Right lobe of liver (tissue), 6 donors: ENCODE data around the gene CREB5. TPM values are rescaled to one million over a fixed set of nuclear protein-coding genes. Genes with fewer than 3 reads are reported as not detected.

Experiments used
- ATAC-seq, 4 donors: fragments of 200-7000 bp; cut with Tn5 transposase; one replicate each; pipeline ENCODE4 v1.9.1; 2020; ENCODE audit warnings: mild to moderate bottlenecking in 4 of 4, moderate library complexity in 4 of 4
- DNase-seq, 3 donors: peaks; one replicate each; pipeline ENCODE4 v3.0.0-alpha.2; 2020
- H3K27ac ChIP-seq, 3 donors: fragments of 200-600 bp; one replicate each; pipeline ENCODE4 v1.8.0; 2022
- H3K27me3 ChIP-seq, 2 donors: fragments of 200-600 bp; one replicate each; pipeline ENCODE4 v1.8.0; 2022
- H3K36me3 ChIP-seq, 4 donors: fragments of 200-600 bp; sonication (generic) in 1 of 4; one replicate each; pipeline versions ENCODE4 v1.5.1 to v1.8.0; 2017 to 2022; ENCODE audit warnings: control low read depth in 1 of 4
- H3K4me1 ChIP-seq, 4 donors: fragments of 200-600 bp; sonication (generic) in 1 of 4; one replicate each; pipeline versions ENCODE4 v1.5.1 to v1.8.0; 2017 to 2022; ENCODE audit warnings: control low read depth in 1 of 4
- H3K4me3 ChIP-seq, 3 donors: fragments of 200-600 bp; one replicate each; pipeline ENCODE4 v1.8.0; 2022
- H3K9me3 ChIP-seq, 4 donors: fragments of 200-600 bp; sonication (generic) in 1 of 4; one replicate each; pipeline versions ENCODE4 v1.5.1 to v1.8.0; 2017 to 2022; ENCODE audit warnings: control low read depth in 1 of 4
- CTCF ChIP-seq, 4 donors: fragments of 200-600 bp in 3 of 4; fragments of 450-650 bp in 1 of 4; IDR thresholded peaks; one replicate each; pipeline versions ENCODE4 v1.5.1 to v1.8.0; 2016 to 2022; ENCODE audit warnings: antibody characterized with exemption in 4 of 4, mild to moderate bottlenecking in 2 of 4
- POLR2A ChIP-seq: fragments of 450-650 bp; IDR thresholded peaks from one replicate; pipeline ENCODE4 v1.6.1; 2017; ENCODE audit warnings: antibody characterized with exemption, mild to moderate bottlenecking
- WGBS: methylation state at CpG from one replicate; pipeline ENCODE4 v1.1.6; 2018; ENCODE audit warnings: low coverage, low lambda C conversion rate; ENCODE audit not compliant: insufficient coverage; ENCODE audit errors: missing lambda C conversion rate; 5-methylcytosine and 5-hydroxymethylcytosine counted together
- intact Hi-C, 2 donors: fragments of 100-400 bp; cut with DNase I; formaldehyde crosslinking; loops; one replicate each; pipeline versions ENCODE4 v1.11.2 to v1.14.1; 2022
- total RNA-seq, 6 experiments: library from RNA; depleted of rRNA in 2 of 6; stranded (reverse); fragments of >200 nt in 2 of 6; fragmentation: NEBNext Ultra II Directional in 3 of 6; extraction: Animal tissue kit (Norgen Biotek cat#: 25700) in 3 of 6; gene quantifications; one replicate each; pipeline versions ENCODE4 v1.1.0 to v1.2.4, GENCODE V29; 2016 to 2023
- donor health status: DM: no; HTN: yes; CAD: no.
- donor health status: DM: no; HTN: no; CAD: no.
- donor health status: DM: no; HTN: no; CAD: no.
- donor health status: DM: no; HTN: yes; CAD: no.
- donor health status: DM: no; HTN: yes; CAD: no.

CREB5 gene
- total RNA-seq, 6 experiments from 2014 or later: 0.48 to 6.3 (median 1.4) TPM

GRCh38 chr7:28544453-28545117, 132.3 kb downstream of the CREB5 start:
- Histone ChIP-seq H3K36me3 (no peaks in the 10 kb centered on the region), H3K4me1 (no peaks in the 10 kb centered on the region), H3K27me3 (no peaks in the 10 kb centered on the region), H3K9me3 (no peaks in the 10 kb centered on the region), H3K4me3 (no peak overlapping the region), H3K27ac (no peak overlapping the region)
- TF ChIP-seq POLR2A (no peak), CTCF (IDR thresholded peaks at IDR 0.05) (no peak)
- ATAC-seq: no peak
- DNase-seq: no peak
- intact Hi-C loops: no loop called here
- 22% methylated on average over 3 of the region's 3 CpGs for WGBS

GRCh38 chr7:28546067-28546466, 133.7 kb downstream of the CREB5 start:
- TF ChIP-seq CTCF (IDR thresholded peaks at IDR 0.05): no peak
- intact Hi-C loops: no loop called here
- Histone ChIP-seq H3K27me3 (no peaks in the 10 kb centered on the region), H3K9me3 (no peaks in the 10 kb centered on the region), H3K4me1 (no peaks in the 10 kb centered on the region), H3K27ac (no peak overlapping the region), H3K36me3 (no peaks in the 10 kb centered on the region), H3K4me3 (no peak overlapping the region)
- DNase-seq: no peak
- ATAC-seq: no peak

- ATAC-seq (no peak), DNase-seq (no peak)
- TF ChIP-seq CTCF (IDR thresholded peaks at IDR 0.05) (no peak), POLR2A (no peak)
- no peak overlapping the region for H3K27ac ChIP-seq
- 85% methylated on average over 3 of the region's 3 CpGs for WGBS
- intact Hi-C loops: no loop called here
- no peak overlapping the region for H3K4me3 ChIP-seq
- H3K4me1 ChIP-seq: no peaks in the 10 kb centered on the region
- no peaks in the 10 kb centered on the region for H3K27me3 ChIP-seq
- H3K36me3 ChIP-seq: no peaks in the 10 kb centered on the region
- no peaks in the 10 kb centered on the region for H3K9me3 ChIP-seq
Observed at GRCh38 chr7:28547115-28547514, 134.8 kb downstream of the CREB5 start.

GRCh38 chr7:28548416-28548815, 136.1 kb downstream of the CREB5 start:
- ATAC-seq: no peak
- intact Hi-C loops: no loop called here
- no peak for DNase-seq
- Histone ChIP-seq H3K4me1 (no peaks in the 10 kb centered on the region), H3K27me3 (no peaks in the 10 kb centered on the region), H3K4me3 (no peak overlapping the region), H3K9me3 (no peaks in the 10 kb centered on the region), H3K27ac (no peak overlapping the region), H3K36me3 (no peaks in the 10 kb centered on the region)
- TF ChIP-seq CTCF (IDR thresholded peaks at IDR 0.05): no peak
- no peak for TF ChIP-seq POLR2A
- 40% methylated on average over 5 of the region's 5 CpGs for WGBS

GRCh38 chr7:28549998-28550397, 137.7 kb downstream of the CREB5 start:
- Histone ChIP-seq H3K36me3 (no peaks in the 10 kb centered on the region), H3K4me3 (no peak overlapping the region), H3K27ac (no peak overlapping the region), H3K4me1 (no peaks in the 10 kb centered on the region), H3K27me3 (no peaks in the 10 kb centered on the region), H3K9me3 (no peaks in the 10 kb centered on the region)
- intact Hi-C loops: no loop called here
- no peak for ATAC-seq
- 27% methylated on average over 2 of the region's 2 CpGs for WGBS
- DNase-seq: no peak
- TF ChIP-seq POLR2A (no peak), CTCF (IDR thresholded peaks at IDR 0.05) (no peak)
